Measurements from ENCODE around the gene PSTPIP2.

GRCh38 chr18:46046126-46046525 lies 25.9 kb downstream of the PSTPIP2 start:
- TF ChIP-seq CTCF (IDR thresholded peaks at IDR 0.05) (peak; percentile 16; the same call in 1 of the 2 replicates), FOXJ3 (CRISPR knock-in tag; IDR thresholded peaks at IDR 0.05; ENCODE audit: borderline replicate concordance) (no peak), RELA (CRISPR knock-in tag; IDR thresholded peaks at IDR 0.05; ENCODE audit: borderline replicate concordance) (no peak), AFF4 (CRISPR knock-in tag; IDR thresholded peaks at IDR 0.05; ENCODE audit: borderline replicate concordance) (no peak), ZNF512 (CRISPR knock-in tag; IDR thresholded peaks at IDR 0.05; ENCODE audit: borderline replicate concordance) (no peak), JUN (CRISPR knock-in tag; IDR thresholded peaks at IDR 0.05) (no peak), CREM (CRISPR knock-in tag; IDR thresholded peaks at IDR 0.05) (no peak), NR1H2 (CRISPR knock-in tag; IDR thresholded peaks at IDR 0.05) (no peak), FOXP4 (CRISPR knock-in tag; IDR thresholded peaks at IDR 0.05) (no peak)
